PC-3 (cell line): Measurements from ENCODE around the gene C1QTNF4.

Source experiments
- CTCF ChIP-seq: fragments of 300-600 bp; sonication (generic); conservative IDR thresholded peaks from 2 replicates; pipeline ENCODE4 v1.5.1; 2017; ENCODE audit warnings: antibody characterized with exemption, low read depth, mild to moderate bottlenecking, low read length
- EZH2 ChIP-seq: fragments of 300-600 bp; sonication (generic); IDR thresholded peaks from one replicate; pipeline ENCODE4 v1.6.1; 2017; ENCODE audit warnings: antibody characterized with exemption, mild to moderate bottlenecking, low read length; ENCODE audit not compliant: unreplicated experiment

- TF ChIP-seq CTCF (no peak), EZH2 (no peak)
Measured at GRCh38 chr11:47593492-47593933, 698 bp downstream of the C1QTNF4 start.
